SH-SY5Y (cell line): Measurements from ENCODE around the gene PECR.

ENCODE experiments used
- GATA2 ChIP-seq: IDR thresholded peaks from 2 replicates; pipeline ENCODE4 v1.6.1; 2011; ENCODE audit warnings: mild to moderate bottlenecking, low read depth, low read length
- GATA3 ChIP-seq: IDR thresholded peaks from 2 replicates; pipeline ENCODE4 v1.6.1; 2011; ENCODE audit warnings: low read depth, mild to moderate bottlenecking, low read length, moderate library complexity

DNA sequence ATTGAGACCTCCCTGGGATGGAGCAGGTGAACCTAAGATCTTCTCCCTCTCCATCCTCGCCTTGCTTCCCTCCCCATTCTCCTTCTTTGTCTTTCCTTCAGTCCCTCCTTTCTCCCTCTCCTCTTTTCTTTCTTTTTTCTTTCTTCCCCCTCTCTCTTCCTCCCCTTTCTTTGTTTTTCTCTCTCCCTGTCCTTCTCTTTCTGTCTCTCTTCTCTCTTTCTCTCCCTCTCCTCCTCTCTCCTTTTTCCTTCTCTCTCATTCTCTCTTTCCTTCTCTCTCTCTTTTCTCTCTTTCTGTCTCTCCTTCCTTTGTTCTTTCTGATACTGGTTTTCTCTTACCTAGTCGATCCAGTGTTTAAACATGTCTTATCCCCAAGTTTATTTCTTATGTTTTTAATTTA, 78.9 kb downstream of the PECR start:
- TF ChIP-seq GATA2 = no peak
- TF ChIP-seq GATA3 = no peak
